Right lung (tissue), 5 donors: ENCODE measurements around the gene CEACAM21. TPM values are rescaled to one million over a fixed set of nuclear protein-coding genes. Genes with fewer than 3 reads are reported as not detected.
"Not testable (repeated sequence)": the region's sequence is repeated elsewhere in the genome, so short reads cannot be mapped to it uniquely, and the experiment has no call there.

Experiments used
- DNase-seq, 2 donors: peaks; one replicate each; pipeline ENCODE4 v3.0.0-alpha.2; 2013
- polyA plus RNA-seq, 5 donors: library from polyadenylated mRNA; unstranded; fragments of 120-200 nt; gene quantifications; one replicate each; pipeline versions ENCODE4 v1.2.1 to v1.2.3, GENCODE V29; 2013; ENCODE audit warnings: inconsistent platforms in 1 of 5, low replicate concordance in 1 of 5; ENCODE audit not compliant: insufficient read length in 5 of 5, insufficient read depth in 1 of 5

CEACAM21 gene
- polyA plus RNA-seq, 5 donors: 3.6 to 9.1 (median 7.2) TPM

GRCh38 chr19:41548954-41549688 lies 26.8 kb upstream of the CEACAM21 start:
- DNase-seq: peak in 1 of 2 donors; percentile 23

- DNase-seq: no peak
These were observed 26.1 kb upstream of the CEACAM21 start for GRCh38 chr19:41549884-41550283.

DNA sequence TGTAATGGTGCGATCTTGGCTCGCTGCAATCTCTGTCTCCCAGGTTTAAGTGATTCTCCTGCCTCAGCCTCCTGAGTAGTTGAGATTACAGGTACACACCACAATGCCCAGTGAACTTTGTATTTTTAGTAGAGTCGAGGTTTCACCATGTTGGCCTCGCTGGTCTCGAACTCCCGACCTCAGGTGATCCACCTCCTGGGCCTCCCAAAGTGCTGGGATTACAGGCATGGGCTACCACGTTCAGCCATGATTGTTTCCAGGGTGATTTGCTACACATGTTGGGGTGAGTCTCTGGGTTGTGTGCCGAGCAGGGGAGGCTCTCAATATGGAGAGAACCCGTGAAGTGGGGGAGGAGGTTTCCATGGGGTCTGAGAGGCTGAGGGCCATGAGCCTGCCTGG lies 24.8 kb upstream of the CEACAM21 start:
- DNase-seq: no peak

- DNase-seq: no peak
These were observed 24.3 kb upstream of the CEACAM21 start for GRCh38 chr19:41551711-41552110.

DNA sequence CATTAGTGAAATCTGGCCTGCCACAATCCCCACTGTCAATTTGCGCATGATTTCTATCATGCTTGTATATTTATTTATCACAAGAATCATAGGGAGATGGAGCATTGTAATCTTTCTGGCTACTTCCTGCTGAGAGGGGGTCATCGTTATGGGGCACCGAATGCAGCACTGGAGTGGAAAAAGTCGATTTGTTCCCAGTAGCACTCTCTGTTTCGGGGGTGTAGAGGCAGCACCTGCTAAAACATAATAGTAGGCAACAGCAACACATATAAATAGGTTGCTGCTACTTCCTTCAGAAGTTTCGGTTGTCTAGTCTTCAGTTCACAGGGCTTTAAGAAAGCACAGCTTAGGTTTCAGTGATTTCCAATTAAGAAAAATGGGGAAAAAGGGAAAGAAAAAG lies 23.4 kb upstream of the CEACAM21 start:
- no peak for DNase-seq

DNA sequence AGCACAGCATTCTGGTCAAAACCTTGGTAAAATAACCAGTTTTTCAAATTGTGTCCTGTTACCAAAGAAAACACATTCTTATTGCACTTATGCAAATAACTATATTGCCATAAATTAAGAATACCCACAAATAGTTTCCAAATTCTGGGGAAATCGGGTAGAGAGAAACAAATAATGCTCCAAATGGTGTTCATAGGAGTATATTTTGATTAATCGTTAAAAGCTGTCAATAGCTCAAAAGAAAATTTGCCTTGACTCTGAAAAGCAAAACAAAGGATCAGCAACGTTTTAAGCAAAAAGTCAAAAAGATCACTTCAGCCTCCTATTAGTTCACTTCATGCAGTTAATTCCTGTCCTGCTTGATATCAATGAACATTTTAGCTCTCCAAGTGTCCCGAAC lies 22.2 kb upstream of the CEACAM21 start:
- DNase-seq: no peak

DNA sequence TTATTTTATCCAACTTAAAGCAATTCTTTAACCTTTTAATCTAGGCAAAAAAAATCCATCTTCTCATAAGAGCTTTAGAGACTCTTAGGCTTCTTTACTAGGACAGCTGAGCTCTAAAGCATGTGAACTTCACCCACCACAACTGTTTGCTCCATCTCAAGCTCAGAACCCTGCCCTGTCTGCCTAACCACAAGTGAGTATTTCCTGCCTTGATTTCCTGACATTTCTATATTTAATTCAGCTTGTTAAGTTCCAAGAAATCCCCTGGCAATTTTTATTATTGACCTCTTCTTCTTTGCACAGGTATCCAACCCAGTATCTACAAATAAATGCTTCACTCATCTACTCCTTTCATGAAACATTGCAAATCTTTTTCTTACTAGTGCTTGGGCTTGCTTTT lies 21.1 kb upstream of the CEACAM21 start:
- no peak for DNase-seq

- DNase-seq: no peak
These were observed 20.2 kb upstream of the CEACAM21 start for GRCh38 chr19:41555748-41556147.

- DNase-seq: no peak
These were observed 12.0 kb upstream of the CEACAM21 start for GRCh38 chr19:41563854-41564514.

GRCh38 chr19:41564515-41565378 lies 11.2 kb upstream of the CEACAM21 start:
- DNase-seq: no peak

- no peak for DNase-seq
These were observed 10.6 kb upstream of the CEACAM21 start for GRCh38 chr19:41565379-41565720.

- DNase-seq: peak in 1 of 2 donors; percentile 29
These were observed 10.0 kb upstream of the CEACAM21 start for GRCh38 chr19:41566001-41566400.

DNA sequence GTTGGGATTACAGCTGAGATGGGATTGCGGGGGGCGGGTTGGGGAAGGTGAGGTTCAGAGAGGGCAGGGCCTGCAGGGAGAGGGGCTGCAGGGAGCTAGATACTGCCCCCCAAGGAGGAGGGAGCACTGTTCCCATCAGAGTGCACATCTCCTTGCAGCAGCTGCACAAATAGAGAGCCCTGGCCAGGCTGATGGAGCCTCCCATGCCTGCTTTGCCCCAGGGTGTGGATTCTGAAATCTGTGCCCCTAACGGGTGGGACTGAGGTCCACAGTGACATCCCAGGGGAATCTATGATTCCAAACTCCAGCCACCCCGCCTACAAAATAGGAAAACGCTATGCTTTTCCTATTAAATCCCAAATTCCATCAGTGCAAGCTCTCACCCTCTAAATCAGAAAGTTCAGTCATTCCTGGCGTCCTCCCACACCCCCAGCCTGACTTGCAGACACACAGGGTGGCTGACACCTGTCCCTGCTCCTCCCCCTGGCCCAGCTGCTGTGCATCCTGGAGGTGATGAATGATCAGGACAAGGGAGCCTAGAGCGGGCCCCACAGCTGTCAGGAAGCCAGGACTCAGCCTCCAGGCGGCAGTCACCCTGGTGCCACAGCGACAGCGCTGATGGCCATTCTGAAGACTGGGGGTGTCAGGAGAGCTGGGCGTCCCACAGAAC lies 6.3 kb upstream of the CEACAM21 start:
- DNase-seq: no peak

DNA sequence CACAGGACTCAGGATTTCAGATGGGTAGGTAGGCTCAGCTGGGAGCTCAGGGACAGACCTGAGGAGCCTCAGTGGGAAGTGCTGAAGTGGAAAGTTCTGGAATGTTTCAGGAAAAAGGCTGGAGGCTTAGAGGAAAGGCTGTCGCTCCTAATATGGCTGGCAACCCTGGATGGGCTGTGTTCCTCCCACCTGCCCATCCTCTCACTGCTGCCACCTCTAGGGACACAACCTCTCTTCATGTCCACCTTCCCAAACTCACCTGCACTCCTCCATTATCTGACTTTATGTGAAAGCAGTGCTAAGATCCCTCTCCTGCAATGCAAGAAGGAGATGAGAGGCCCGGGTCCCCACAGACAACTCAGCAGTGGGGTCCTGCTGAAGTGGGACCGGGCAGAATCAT lies 5.8 kb upstream of the CEACAM21 start:
- DNase-seq: no peak

DNA sequence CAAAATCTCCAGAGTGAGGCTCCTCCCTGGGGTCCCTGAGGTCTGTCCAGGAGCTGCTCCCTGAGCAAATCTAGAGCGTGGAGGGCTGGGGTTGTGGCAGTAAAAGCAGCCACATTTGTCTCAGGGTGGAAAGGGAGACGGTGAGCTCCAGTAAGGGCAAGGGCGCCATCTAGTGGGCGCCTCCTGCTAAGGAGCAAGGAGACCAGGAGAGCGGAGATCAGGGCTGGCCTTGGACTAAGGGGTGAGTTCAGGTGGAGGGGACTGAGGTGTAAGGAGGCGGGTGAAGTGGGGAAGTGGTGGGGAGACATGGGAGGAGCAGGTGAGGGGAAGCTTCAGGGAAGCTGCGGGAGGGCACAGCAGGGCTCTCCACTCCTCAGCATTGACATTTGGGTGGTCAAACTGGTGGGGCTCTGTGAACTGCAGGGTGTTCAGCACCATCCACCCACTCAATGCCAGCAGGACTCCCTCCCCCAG lies 5.3 kb upstream of the CEACAM21 start:
- peak; percentile 58 to 63 for DNase-seq

- DNase-seq: no peak
These were observed 1.3 kb downstream of the CEACAM21 start for GRCh38 chr19:41577144-41577830.

- DNase-seq: no peak
These were observed 1.9 kb downstream of the CEACAM21 start for GRCh38 chr19:41577833-41578232.

- no peak for DNase-seq
These were observed 2.9 kb downstream of the CEACAM21 start for GRCh38 chr19:41578886-41579285.

- not testable (repeated sequence) for DNase-seq
These were observed 5.1 kb downstream of the CEACAM21 start for GRCh38 chr19:41581068-41581467.

DNA sequence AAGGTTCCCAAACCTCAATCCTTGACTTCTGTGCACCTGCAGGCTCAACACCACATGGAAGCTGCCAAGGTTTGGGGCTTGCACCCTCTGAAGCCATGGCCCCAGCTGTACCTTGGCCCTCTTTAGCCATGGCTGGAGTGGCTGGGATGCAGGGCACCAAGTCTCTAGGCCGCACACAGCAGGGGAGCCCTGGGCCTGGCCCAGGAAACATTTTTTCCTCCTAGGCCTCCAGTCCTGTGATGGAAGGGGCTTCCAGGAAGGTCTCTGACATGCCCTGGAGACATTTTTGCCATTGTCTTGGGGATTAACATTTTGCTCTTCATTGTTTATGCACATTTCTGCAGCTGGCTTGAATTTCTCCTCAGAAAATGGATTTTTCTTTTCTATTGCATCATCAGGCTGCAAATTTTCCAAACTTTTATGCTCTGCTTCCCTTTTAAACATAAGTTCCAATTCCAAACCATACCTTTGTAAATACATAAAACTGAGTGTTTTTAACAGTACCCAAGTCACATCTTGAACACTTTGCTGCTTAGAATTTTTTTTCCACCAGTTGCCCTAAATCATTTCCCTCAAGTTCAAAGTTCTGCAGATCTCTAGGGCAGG lies 6.7 kb downstream of the CEACAM21 start:
- not testable (repeated sequence) for DNase-seq

- no peak for DNase-seq
These were observed 8.4 kb downstream of the CEACAM21 start for GRCh38 chr19:41584260-41584810.
